H1 (cell line): ENCODE results near the gene TEAD2. TPM values are rescaled to one million over a fixed set of nuclear protein-coding genes. Genes with fewer than 3 reads are reported as not detected.

Experiments used
- CTCF ChIA-PET: fragments of 300-600 bp; sonication (Branson Sonifier 250); formaldehyde crosslinking; loops from one replicate; lab custom pipeline; 2021; ENCODE audit not compliant: partially characterized antibody; lab: Charles Lee
- POLR2A ChIA-PET: fragments of 300-600 bp; sonication (Branson Sonifier 250); formaldehyde crosslinking; loops from one replicate; lab custom pipeline; 2021; ENCODE audit warnings: inconsistent platforms; ENCODE audit not compliant: partially characterized antibody; lab: Charles Lee
- DNase-seq, 2 experiments: peaks; one replicate each; pipeline versions ENCODE4 v3.0.0 to v3.0.0-alpha.2; 2010 to 2022; ENCODE audit warnings: low spot score in 2 of 2, low read depth in 1 of 2, mixed read lengths in 1 of 2
- FAIRE-seq: peaks from 2 replicates; lab custom pipeline; 2011; peaks lifted over from hg19 to GRCh38; lab: Jason Lieb, UNC
- H2AFZ ChIP-seq: 2 replicates; pipeline ENCODE4 v1.8.1; 2012; ENCODE audit warnings: low read length, inconsistent platforms
- H2AK5ac ChIP-seq: 2 replicates; pipeline ENCODE4 v1.6.1; 2013; ENCODE audit warnings: low read depth, low read length
- H2BK120ac ChIP-seq: replicated peaks from 2 replicates; pipeline ENCODE3; 2013; ENCODE audit warnings: low read depth, low read length, inconsistent platforms
- H2BK12ac ChIP-seq: 2 replicates; pipeline ENCODE4 v1.6.1; 2013; ENCODE audit warnings: low read depth, low read length
- H2BK15ac ChIP-seq: 2 replicates; pipeline ENCODE4 v1.6.1; 2013; ENCODE audit warnings: low read length
- H2BK20ac ChIP-seq: 2 replicates; pipeline ENCODE4 v1.6.1; 2013; ENCODE audit warnings: low read length
- H2BK5ac ChIP-seq: 2 replicates; pipeline ENCODE4 v1.6.1; 2013; ENCODE audit warnings: low read depth, low read length
- H3K14ac ChIP-seq: 2 replicates; pipeline ENCODE4 v1.6.1; 2013; ENCODE audit warnings: inconsistent platforms; ENCODE audit not compliant: insufficient read length
- H3K18ac ChIP-seq: 2 replicates; pipeline ENCODE4 v1.6.1; 2013; ENCODE audit warnings: low read length; ENCODE audit errors: extremely low read depth
- H3K23ac ChIP-seq: 2 replicates; pipeline ENCODE4 v1.6.1; 2013; ENCODE audit warnings: inconsistent platforms; ENCODE audit not compliant: insufficient read length
- H3K23me2 ChIP-seq: 2 replicates; pipeline ENCODE4 v1.6.1; 2013; ENCODE audit warnings: low read depth, low read length
- H3K27ac ChIP-seq: 2 replicates; pipeline ENCODE4 v1.6.1; 2011; ENCODE audit warnings: low read depth, low read length, inconsistent platforms
- H3K27me3 ChIP-seq, 4 experiments: replicated peaks in 1 of 4; 1 replicate in 1 of 4; 2 replicates in 3 of 4; pipeline versions ENCODE4 v1.6.1 to v1.8.1; 2011 to 2013; ENCODE audit warnings: low read length in 3 of 4, mild to moderate bottlenecking in 3 of 4, inconsistent platforms in 2 of 4, mixed read lengths in 2 of 4, moderate library complexity in 1 of 4; ENCODE audit not compliant: control insufficient read depth in 3 of 4, insufficient read depth in 3 of 4; ENCODE audit errors: extremely low read depth in 1 of 4
- H3K36me3 ChIP-seq, 4 experiments: 2 replicates each; pipeline versions ENCODE4 v1.6.1 to v1.8.1; 2011 to 2013; ENCODE audit warnings: mild to moderate bottlenecking in 4 of 4, low read length in 3 of 4, moderate library complexity in 2 of 4, control low read depth in 1 of 4, inconsistent platforms in 1 of 4; ENCODE audit not compliant: insufficient read depth in 4 of 4, control insufficient read depth in 2 of 4
- H3K4ac ChIP-seq: replicated peaks from 2 replicates; pipeline ENCODE3; 2013; ENCODE audit warnings: low read length, low read depth, mixed read lengths, inconsistent platforms; ENCODE audit not compliant: insufficient read length
- H3K4me1 ChIP-seq, 4 experiments: replicated peaks in 1 of 4; 1 replicate in 1 of 4; 2 replicates in 3 of 4; pipeline versions ENCODE4 v1.6.1 to v1.8.1; 2011 to 2013; ENCODE audit warnings: low read length in 3 of 4, inconsistent platforms in 2 of 4, mixed read lengths in 1 of 4; ENCODE audit not compliant: insufficient read depth in 4 of 4, control insufficient read depth in 3 of 4
- H3K4me2 ChIP-seq, 2 experiments: 2 replicates each; pipeline versions ENCODE4 v1.6.1 to v1.8.1; 2011 to 2013; ENCODE audit warnings: low read depth in 2 of 2, low read length in 2 of 2, control low read depth in 1 of 2, inconsistent platforms in 1 of 2, mild to moderate bottlenecking in 1 of 2; ENCODE audit not compliant: insufficient read depth in 1 of 2
- H3K4me3 ChIP-seq, 4 experiments: fragments of 200-600, 300-600 bp in 1 of 4; sonication (generic), shearing (Covaris generic), sonication (Bioruptor Twin) in 1 of 4; 2 replicates each; pipeline versions ENCODE4 v1.5.1 to v1.8.1; 2011 to 2016; ENCODE audit warnings: low read length in 4 of 4, low read depth in 3 of 4, control low read depth in 2 of 4, inconsistent platforms in 2 of 4, mild to moderate bottlenecking in 2 of 4, mixed read lengths in 1 of 4, moderate library complexity in 1 of 4; ENCODE audit not compliant: insufficient read depth in 2 of 4; ENCODE audit errors: extremely low read depth in 1 of 4
- H3K56ac ChIP-seq: replicated peaks from 2 replicates; pipeline ENCODE3; 2013; ENCODE audit warnings: low read depth, mild to moderate bottlenecking, mixed read lengths, low read length, inconsistent platforms; ENCODE audit not compliant: insufficient read length
- H3K79me1 ChIP-seq: 2 replicates; pipeline ENCODE4 v1.6.1; 2013; ENCODE audit warnings: low read depth, low read length, control low read depth
- H3K79me2 ChIP-seq, 2 experiments: 2 replicates each; pipeline versions ENCODE4 v1.6.1 to v1.8.1; 2012 to 2013; ENCODE audit warnings: low read length in 2 of 2, mild to moderate bottlenecking in 2 of 2, inconsistent platforms in 1 of 2; ENCODE audit not compliant: insufficient read depth in 2 of 2, control insufficient read depth in 1 of 2
- H3K9ac ChIP-seq, 4 experiments: replicated peaks in 1 of 4; 1 replicate in 1 of 4; 2 replicates in 3 of 4; pipeline versions ENCODE4 v1.6.1 to v1.8.1; 2011 to 2013; ENCODE audit warnings: low read depth in 3 of 4, low read length in 3 of 4, control low read depth in 2 of 4, mild to moderate bottlenecking in 2 of 4, moderate library complexity in 2 of 4, inconsistent platforms in 1 of 4; ENCODE audit errors: extremely low read depth in 1 of 4
- H3K9me3 ChIP-seq, 2 experiments: 2 replicates each; pipeline versions ENCODE4 v1.6.1 to v1.8.1; 2012 to 2013; ENCODE audit warnings: mild to moderate bottlenecking in 2 of 2, moderate library complexity in 2 of 2, control low read depth in 1 of 2, inconsistent platforms in 1 of 2, low read depth in 1 of 2, low read length in 1 of 2, mixed read lengths in 1 of 2; ENCODE audit not compliant: insufficient read depth in 2 of 2
- H4K20me1 ChIP-seq, 2 experiments: replicated peaks in 1 of 2; 2 replicates each; pipeline versions ENCODE3 to v1.8.1; 2011 to 2013; ENCODE audit warnings: inconsistent platforms in 2 of 2, low read length in 2 of 2, mild to moderate bottlenecking in 1 of 2; ENCODE audit not compliant: insufficient read depth in 2 of 2, control insufficient read depth in 1 of 2
- H4K5ac ChIP-seq: 2 replicates; pipeline ENCODE4 v1.6.1; 2013; ENCODE audit warnings: low read length, low read depth, mixed read lengths, inconsistent platforms; ENCODE audit not compliant: insufficient read length
- H4K8ac ChIP-seq: 2 replicates; pipeline ENCODE4 v1.8.0; 2013; ENCODE audit warnings: mild to moderate bottlenecking, moderate library complexity, low read length, inconsistent platforms; ENCODE audit not compliant: insufficient read depth; ENCODE audit errors: extremely low read depth
- H4K91ac ChIP-seq: replicated peaks from 2 replicates; pipeline ENCODE3; 2013; ENCODE audit warnings: low read length, mixed read lengths, inconsistent platforms; ENCODE audit not compliant: insufficient read length
- ASH2L ChIP-seq: fragments of 200-600, 300-600 bp; sonication (generic); IDR thresholded peaks from one replicate; pipeline ENCODE4 v1.7.1; 2017; ENCODE audit warnings: low read length
- BRCA1 ChIP-seq: IDR thresholded peaks from 2 replicates; pipeline ENCODE4 v1.6.1; 2012; ENCODE audit warnings: low read depth, low read length, improper control_type of control experiment
- CHD1 ChIP-seq: IDR thresholded peaks from 2 replicates; pipeline ENCODE4 v1.6.1; 2012; ENCODE audit warnings: low read depth, low read length, improper control_type of control experiment
- CREB1 ChIP-seq: IDR thresholded peaks from 2 replicates; pipeline ENCODE4 v1.6.1; 2012; ENCODE audit warnings: inconsistent platforms
- MAX ChIP-seq: IDR thresholded peaks from 2 replicates; pipeline ENCODE4 v1.6.1; 2012; ENCODE audit warnings: inconsistent platforms
- RXRA ChIP-seq: IDR thresholded peaks from 2 replicates; pipeline ENCODE4 v1.6.1; 2011; ENCODE audit warnings: low read depth, mild to moderate bottlenecking, low read length, moderate library complexity; ENCODE audit not compliant: insufficient read depth
- SIRT6 ChIP-seq: IDR thresholded peaks from one replicate; pipeline ENCODE4 v1.7.1; 2012; ENCODE audit warnings: low read length, inconsistent platforms
- TAF7 ChIP-seq: optimal IDR thresholded peaks from 2 replicates; pipeline ENCODE3; 2011; ENCODE audit warnings: low read depth, mild to moderate bottlenecking, inconsistent platforms, low read length, moderate library complexity, borderline replicate concordance
- WGBS, 2 experiments: shearing (Covaris generic) in 1 of 2; methylation state at CpG; one replicate each; pipeline versions ENCODE4 v1.1.6 to v1.1.7; 2013 to 2015; ENCODE audit warnings: low lambda C conversion rate in 2 of 2, mixed read lengths in 2 of 2, inconsistent platforms in 1 of 2, low coverage in 1 of 2, missing lambda C conversion rate in 1 of 2; ENCODE audit not compliant: insufficient replicate concordance in 2 of 2, insufficient coverage in 1 of 2, insufficient read length in 1 of 2; ENCODE audit errors: extremely low coverage in 1 of 2, missing lambda C conversion rate in 1 of 2; 5-methylcytosine and 5-hydroxymethylcytosine counted together
- long read RNA-seq, 2 experiments: library from RNA in 1 of 2; library from capped mRNA in 1 of 2; stranded (forward); transcript quantifications; one replicate each; pipeline ENCODE4 v2.0.0, GENCODE V29; 2021; ENCODE audit warnings: inconsistent platforms in 1 of 2
- polyA minus RNA-seq, 3 experiments: library from RNA; depleted of rRNA, polyadenylated mRNA; stranded (reverse); fragments of >200 nt; gene quantifications; 1 replicate in 2 of 3; 2 replicates in 1 of 3; pipeline ENCODE4 v1.2.3, GENCODE V29; 2011
- polyA plus RNA-seq, 7 experiments: library from polyadenylated mRNA; depleted of rRNA in 3 of 7; stranded (reverse) in 5 of 7; unstranded in 2 of 7; fragments of >200 nt in 5 of 7; fragments of 200-250 nt in 2 of 7; gene quantifications; 1 replicate in 5 of 7; 2 replicates in 1 of 7; 4 replicates in 1 of 7; pipeline versions ENCODE4 v1.2.1 to v1.2.3, GENCODE V29; 2011 to 2013; ENCODE audit warnings: missing spikeins in 2 of 7, mixed read lengths in 2 of 7
- total RNA-seq: library from RNA; stranded (reverse); fragmentation: NEBNext Ultra II Directional; extraction: Animal tissue kit (Norgen Biotek cat#: 25700); gene quantifications from 2 replicates; pipeline ENCODE4 v1.2.1, GENCODE V29; 2021

The TEAD2 gene
- total RNA-seq = 146 and 156 TPM in 2 replicates
- 87.6 and 110 TPM in 2 replicates for polyA plus RNA-seq (2011; rRNA removed)
- 76.8 TPM for polyA plus RNA-seq (2011; cell fraction: cytosol; rRNA removed)
- polyA plus RNA-seq (2011; cell fraction: nucleus; rRNA removed) = 113 TPM
- 111 to 130 TPM (median 124 TPM) in 4 replicates for polyA plus RNA-seq (2012, experiment 1 of 2)
- polyA plus RNA-seq (2012, experiment 2 of 2) = 176 TPM
- 139 TPM for polyA plus RNA-seq (2013, experiment 1 of 2)
- polyA plus RNA-seq (2013, experiment 2 of 2) = 138 TPM
- 97.0 and 101 TPM in 2 replicates for polyA minus RNA-seq (2011; rRNA and poly(A)+ RNA removed)
- polyA minus RNA-seq (2011; cell fraction: cytosol; rRNA and poly(A)+ RNA removed) = 74.5 TPM
- 52.5 TPM for polyA minus RNA-seq (2011; cell fraction: nucleus; rRNA and poly(A)+ RNA removed)
- long read RNA-seq, experiment 1, transcript TEAD2-202 (11 exons, 2,440 nt) = major isoform, 6 of 115 reads
- long read RNA-seq, experiment 1, partial matches to known transcripts = 54 of 115 reads
- long read RNA-seq, experiment 1, other reads (novel, unspliced or antisense) = 53 of 115 reads
- long read RNA-seq, experiment 2, transcript TEAD2-201 (12 exons, 2,164 nt) = major isoform, 5 of 27 reads
- long read RNA-seq, experiment 2, partial matches to known transcripts = 14 of 27 reads
- long read RNA-seq, experiment 2, other reads (novel, unspliced or antisense) = 7 of 27 reads

- FAIRE-seq (no peak), DNase-seq (peak in 1 of 2 experiments; percentile 79)
- H2BK15ac ChIP-seq = 0 out of 2 replicates have a peak within 1 kb of the TSS, but pooled peaks have one; percentile 81
- peak within 1 kb of the TSS; percentile 92 to 95 (median 93) for H3K4me3 ChIP-seq
- H3K9me3 ChIP-seq = no peaks in the 10 kb centered on the region
- H3K79me1 ChIP-seq = peaks cover 10% of the 10 kb centered on the region
- no peak within 1 kb of the TSS for H2BK20ac ChIP-seq
- H3K4me2 ChIP-seq = peak within 1 kb of the TSS; percentile 79 to 91
- 0 out of 2 replicates have a peak within 1 kb of the TSS, but pooled peaks have one; percentile 50 for H2BK12ac ChIP-seq
- 0% methylated on average over 39 of the region's 52 CpGs; no CpG with 5 or more reads in 1 of the 2 experiments for WGBS, 2 experiments
- H4K20me1 ChIP-seq = peaks cover 3% of the 10 kb centered on the region in 2 experiments
- peak within 1 kb of the TSS; percentile 67 for H2BK120ac ChIP-seq
- H4K5ac ChIP-seq = peak within 1 kb of the TSS; percentile 93
- peak within 1 kb of the TSS; percentile 94; the same call in 1 of the 2 replicates for H2AK5ac ChIP-seq
- H3K18ac ChIP-seq = peak within 1 kb of the TSS; percentile 100
- peaks cover 3 to 31% of the 10 kb centered on the region in 2 experiments; a peak in 3 of 4 replicates for H3K79me2 ChIP-seq
- H3K4me1 ChIP-seq = peaks cover 0 to 16% (median 9%) of the 10 kb centered on the region in 4 experiments; a peak in 5 of 7 replicates
- H3K27me3 ChIP-seq = no peaks in the 10 kb centered on the region
- H3K27ac ChIP-seq = peak within 1 kb of the TSS; percentile 94
- ChIA-PET CTCF (interaction anchor here (1.3 to 1.5 kb wide), 2 partner anchors 12 to 74 kb away, joined by 3 to 4 read pairs; no protein-coding TSS in a partner anchor), POLR2A (interaction anchor here (0.6 to 7.0 kb wide), 18 partner anchors 9 to 314 kb away, joined by 3 to 112 read pairs (median 3); partner anchors contain the start of genes ALDH16A1, CD37 and RPS11)
- peak within 1 kb of the TSS; percentile 96; the same call in 1 of the 2 replicates for H4K8ac ChIP-seq
- no peak within 1 kb of the TSS for H3K23ac ChIP-seq
- no peak within 1 kb of the TSS for H3K14ac ChIP-seq
- peaks cover 13 to 25% (median 16%) of the 10 kb centered on the region in 4 experiments for H3K36me3 ChIP-seq
- peaks cover 8% of the 10 kb centered on the region; the same call in 1 of the 2 replicates for H3K23me2 ChIP-seq
- H3K9ac ChIP-seq = peak within 1 kb of the TSS; percentile 84 to 99 (median 97)
- H2AFZ ChIP-seq = no peak within 1 kb of the TSS
- peak within 1 kb of the TSS; percentile 95 for H4K91ac ChIP-seq
- peak within 1 kb of the TSS; percentile 93 for H2BK5ac ChIP-seq
- H3K4ac ChIP-seq = peak within 1 kb of the TSS; percentile 98
- peak within 1 kb of the TSS; percentile 96 for H3K56ac ChIP-seq
- no peak for TF ChIP-seq SIRT6
- TF ChIP-seq CHD1 = no peak; the same call in 1 of the 2 replicates
- TF ChIP-seq MAX = no peak
- no peak for TF ChIP-seq BRCA1
- no peak for TF ChIP-seq CREB1
- no peak for TF ChIP-seq ASH2L
- no peak for TF ChIP-seq TAF7
- no peak for TF ChIP-seq RXRA
Measured at GRCh38 chr19:49362048-49362928, at the start of gene TEAD2. TEAD2 (minus strand) TSS chr19:49362416; CDS start chr19:49360075, 2,341 bp downstream.
